Heart left ventricle (tissue), 16 donors: Measurements from ENCODE around the gene SERPINB12. TPM values are rescaled to one million over a fixed set of nuclear protein-coding genes. Genes with fewer than 3 reads are reported as not detected.

Source experiments
- ATAC-seq, 4 donors: fragments of 200-7000 bp; cut with Tn5 transposase; one replicate each; pipeline ENCODE4 v1.9.1; 2020 to 2022; ENCODE audit warnings: moderate library complexity in 4 of 4, mild to moderate bottlenecking in 3 of 4, moderate number of reproducible peaks in 1 of 4
- DNase-seq, 5 donors: peaks; one replicate each; pipeline ENCODE4 v3.0.0-alpha.2; 2020
- H3K27ac ChIP-seq, 12 donors: fragments of 200-600 bp; sonication (generic) in 4 of 12; one replicate each; pipeline versions ENCODE4 v1.5.0 to v1.8.0; 2016 to 2022; ENCODE audit warnings: mild to moderate bottlenecking in 2 of 12
- H3K27me3 ChIP-seq, 9 donors: fragments of 200-600 bp; sonication (generic) in 2 of 9; one replicate each; pipeline versions ENCODE4 v1.5.1 to v1.8.0; 2016 to 2022; ENCODE audit warnings: mild to moderate bottlenecking in 3 of 9
- H3K36me3 ChIP-seq, 9 donors: fragments of 200-600 bp; sonication (generic) in 2 of 9; one replicate each; pipeline versions ENCODE4 v1.5.0 to v1.8.0; 2018 to 2022; ENCODE audit warnings: mild to moderate bottlenecking in 2 of 9
- H3K4me1 ChIP-seq, 12 donors: fragments of 200-600 bp; sonication (generic) in 4 of 12; one replicate each; pipeline versions ENCODE4 v1.5.0 to v1.8.0; 2016 to 2022; ENCODE audit warnings: mild to moderate bottlenecking in 3 of 12
- H3K4me3 ChIP-seq, 12 donors: fragments of 200-600 bp; sonication (generic) in 4 of 12; one replicate each; pipeline versions ENCODE4 v1.5.0 to v1.8.0; 2017 to 2022; ENCODE audit warnings: mild to moderate bottlenecking in 9 of 12, moderate library complexity in 4 of 12
- H3K9me3 ChIP-seq, 12 donors: fragments of 200-600 bp; sonication (generic) in 4 of 12; one replicate each; pipeline versions ENCODE4 v1.5.0 to v1.8.0; 2016 to 2022; ENCODE audit warnings: mild to moderate bottlenecking in 1 of 12
- CTCF ChIP-seq, 12 donors: fragments of 200-600 bp; sonication (generic) in 4 of 12; IDR thresholded peaks; one replicate each; pipeline versions ENCODE4 v1.5.0 to v1.8.0; 2018 to 2022; ENCODE audit warnings: antibody characterized with exemption in 12 of 12, mild to moderate bottlenecking in 5 of 12
- POLR2A ChIP-seq, 2 donors: fragments of 450-650 bp; IDR thresholded peaks; one replicate each; pipeline ENCODE4 v1.6.1; 2017; ENCODE audit warnings: antibody characterized with exemption in 2 of 2, mild to moderate bottlenecking in 2 of 2, moderate library complexity in 2 of 2
- WGBS, 4 donors: extraction: QIAGEN DNeasy Blood & Tissue Kit in 2 of 4; methylation state at CpG; one replicate each; pipeline versions ENCODE4 v1.1.5 to v1.1.7; 2013 to 2018; 5-methylcytosine and 5-hydroxymethylcytosine counted together
- intact Hi-C, 10 donors: fragments of 100-400 bp; cut with DNase I; formaldehyde crosslinking; loops; one replicate each; pipeline versions ENCODE4 v1.11.1 to v1.14.2; 2022
- polyA plus RNA-seq, 2 donors: library from polyadenylated mRNA; stranded (reverse); fragments of 200-250 nt; gene quantifications; one replicate each; pipeline ENCODE4 v1.2.3, GENCODE V29; 2013
- total RNA-seq, 9 donors: library from RNA; depleted of rRNA in 2 of 9; stranded (reverse); fragments of >200 nt in 2 of 9; fragmentation: NEBNext Ultra II Directional in 3 of 9; extraction: Animal tissue kit (Norgen Biotek cat#: 25700) in 3 of 9; gene quantifications; one replicate each; pipeline versions ENCODE4 v1.1.0 to v1.2.4, GENCODE V29; 2016 to 2023
- donor health status: ischemic (EF 13 %, LVEDD 7.1; RV severe dilation, severe dysfunction).
- donor health status: healthy with polysubstance abuse.
- donor health status: DM: no; HTN: yes; CAD: no.
- donor health status: DM: no; HTN: no; CAD: no.
- donor health status: ischemic (EF 25% LVEDD 6.9; RV normal size, moderate dysfunction).
- donor health status: ischemic (EF 25% LVEDD 5.7; RV mildly dilated, moderate dysfunction).
- donor health status: healthy.
- donor health status: DM: yes; HTN: yes; CAD: no.
- donor health status: ischemic (EF 35%, LVEDD 5.7; RV mildly dilated, moderate dysfunction).
- donor health status: nonischemic (EF 11% LVEDD 7.7; RV severe dilation, severe dysfunction).
- donor health status: DM: yes; HTN: yes; CAD: no.
- donor health status: PGD.
- donor health status: ischemic (EF 29% LVEDD 5.4; RV normal size, mild dysfunction).
- donor health status: nonischemic (EF 23%, LVEDD 6.1; RV moderate dilation, normal function).

The SERPINB12 gene
- total and polyA plus RNA-seq, 11 donors: not detected

- Histone ChIP-seq H3K27me3 (no peaks in the 10 kb centered on the region), H3K27ac (no peak overlapping the region), H3K9me3 (no peaks in the 10 kb centered on the region), H3K4me3 (no peak overlapping the region), H3K4me1 (no peaks in the 10 kb centered on the region), H3K36me3 (no peaks in the 10 kb centered on the region)
- TF ChIP-seq POLR2A (IDR thresholded peaks at IDR 0.05) (no peak), CTCF (IDR thresholded peaks at IDR 0.05) (no peak)
- DNase-seq (no peak), ATAC-seq (no peak)
- 69 to 84% (median 80%) methylated on average over 3 of the region's 3 CpGs for WGBS, 4 donors
- intact Hi-C loops: no loop called here
Measured at GRCh38 chr18:63590966-63591695, 49.0 kb downstream of the SERPINB12 start.

GRCh38 chr18:63591725-63592124, 49.6 kb downstream of the SERPINB12 start:
- no peaks in the 10 kb centered on the region for H3K36me3 ChIP-seq
- ATAC-seq (no peak), DNase-seq (no peak)
- 67 to 76% (median 73%) methylated on average over 3 of the region's 3 CpGs for WGBS, 4 donors
- no peaks in the 10 kb centered on the region for H3K27me3 ChIP-seq
- no peaks in the 10 kb centered on the region for H3K4me1 ChIP-seq
- intact Hi-C loops: no loop called here
- TF ChIP-seq CTCF (IDR thresholded peaks at IDR 0.05): no peak
- no peak for TF ChIP-seq POLR2A (IDR thresholded peaks at IDR 0.05)
- H3K9me3 ChIP-seq: no peaks in the 10 kb centered on the region
- H3K27ac ChIP-seq: no peak overlapping the region
- H3K4me3 ChIP-seq: no peak overlapping the region

- WGBS, 4 donors: 33 to 55% (median 43%) methylated on average over 1 of the region's 1 CpG
- Histone ChIP-seq H3K36me3 (no peaks in the 10 kb centered on the region), H3K27me3 (no peaks in the 10 kb centered on the region), H3K4me1 (no peaks in the 10 kb centered on the region), H3K9me3 (no peaks in the 10 kb centered on the region), H3K27ac (no peak overlapping the region), H3K4me3 (no peak overlapping the region)
- intact Hi-C loops: no loop called here
- ATAC-seq (no peak), DNase-seq (no peak)
- TF ChIP-seq POLR2A (IDR thresholded peaks at IDR 0.05) (no peak), CTCF (IDR thresholded peaks at IDR 0.05) (no peak)
Measured at GRCh38 chr18:63592471-63592870, 50.3 kb downstream of the SERPINB12 start.

GRCh38 chr18:63596964-63597363, 54.8 kb downstream of the SERPINB12 start:
- no peak overlapping the region for H3K27ac ChIP-seq
- H3K4me3 ChIP-seq: no peak overlapping the region
- intact Hi-C loops: no loop called here
- H3K36me3 ChIP-seq: no peaks in the 10 kb centered on the region
- no peak for TF ChIP-seq POLR2A (IDR thresholded peaks at IDR 0.05)
- TF ChIP-seq CTCF (IDR thresholded peaks at IDR 0.05): no peak
- 74 to 86% (median 79%) methylated on average over 14 of the region's 14 CpGs for WGBS, 4 donors
- no peaks in the 10 kb centered on the region for H3K4me1 ChIP-seq
- DNase-seq (no peak), ATAC-seq (no peak)
- H3K27me3 ChIP-seq: no peaks in the 10 kb centered on the region
- H3K9me3 ChIP-seq: peaks cover 0 to 2% (median 0%) of the 10 kb centered on the region in 12 donors
